ENCODE results near the gene CCDC148. TPM values are rescaled to one million over a fixed set of nuclear protein-coding genes. Genes with fewer than 3 reads are reported as not detected.
"Not testable (repeated sequence)": the region's sequence is repeated elsewhere in the genome, so short reads cannot be mapped to it uniquely, and the experiment has no call there.

The CCDC148 gene
- total RNA-seq, 3 donors from 2014 or later = 0.14 TPM; not detected in 2

DNA sequence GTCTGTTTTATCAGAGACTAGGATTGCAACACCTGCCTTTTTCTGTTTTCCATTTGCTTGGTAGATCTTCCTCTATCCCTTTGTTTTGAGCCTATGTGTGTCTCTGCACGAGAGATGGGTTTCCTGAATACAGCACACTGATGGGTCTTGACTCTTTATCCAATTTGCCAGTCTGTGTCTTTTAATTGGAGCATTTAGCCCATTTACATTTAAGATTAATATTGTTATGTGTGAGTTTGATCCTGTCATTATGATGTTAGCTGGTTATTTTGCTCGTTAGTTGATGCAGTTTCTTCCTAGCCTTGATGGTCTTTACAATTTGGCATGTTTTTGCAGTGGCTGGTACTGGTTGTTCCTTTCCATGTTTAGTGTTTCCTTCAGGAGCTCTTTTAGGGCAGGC lies 124.8 kb downstream of the CCDC148 start:
- ATAC-seq; H3K4me1 Mint-ChIP-seq (ENCODE audit: low read depth); H3K27me3 Mint-ChIP-seq (ENCODE audit: low read depth); DNase-seq; H3K36me3 Mint-ChIP-seq (ENCODE audit: insufficient read depth); H3K4me3 Mint-ChIP-seq: not testable (repeated sequence)
- peaks cover 13% of the 10 kb centered on the region for H3K9me3 Mint-ChIP-seq

DNA sequence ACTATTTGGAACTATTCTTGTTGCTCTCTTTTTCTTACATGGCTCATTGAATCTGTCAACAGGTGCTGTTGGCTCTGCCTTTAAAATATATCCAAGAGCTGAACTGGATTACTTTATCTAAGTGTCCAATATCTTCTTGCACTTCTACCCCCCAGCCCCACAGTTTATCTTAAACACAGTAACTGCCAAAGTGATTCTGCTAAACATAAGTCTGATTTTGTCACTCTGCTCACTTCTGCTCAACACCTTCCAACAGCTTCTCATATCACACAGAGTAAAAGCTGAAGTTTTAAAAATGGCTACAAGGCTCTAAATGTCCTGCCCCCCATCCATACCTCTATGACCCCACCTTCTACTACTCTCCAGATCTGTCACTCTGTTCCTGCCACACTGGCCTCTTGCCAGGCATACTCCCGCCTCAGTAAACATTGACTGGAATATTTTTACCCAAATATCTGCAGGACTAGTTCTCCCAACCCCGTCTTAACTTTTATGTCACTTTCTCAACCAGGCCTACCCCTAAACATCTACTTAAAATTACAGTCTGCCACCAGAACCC lies 130.7 kb downstream of the CCDC148 start:
- Mint-ChIP-seq H3K36me3 (ENCODE audit: insufficient read depth) (no peaks in the 10 kb centered on the region), H3K27me3 (ENCODE audit: low read depth) (no peaks in the 10 kb centered on the region), H3K4me3 (no peak overlapping the region), H3K9me3 (peaks cover 10% of the 10 kb centered on the region), H3K4me1 (ENCODE audit: low read depth) (no peaks in the 10 kb centered on the region)
- ATAC-seq (no peak), DNase-seq (no peak)

DNA sequence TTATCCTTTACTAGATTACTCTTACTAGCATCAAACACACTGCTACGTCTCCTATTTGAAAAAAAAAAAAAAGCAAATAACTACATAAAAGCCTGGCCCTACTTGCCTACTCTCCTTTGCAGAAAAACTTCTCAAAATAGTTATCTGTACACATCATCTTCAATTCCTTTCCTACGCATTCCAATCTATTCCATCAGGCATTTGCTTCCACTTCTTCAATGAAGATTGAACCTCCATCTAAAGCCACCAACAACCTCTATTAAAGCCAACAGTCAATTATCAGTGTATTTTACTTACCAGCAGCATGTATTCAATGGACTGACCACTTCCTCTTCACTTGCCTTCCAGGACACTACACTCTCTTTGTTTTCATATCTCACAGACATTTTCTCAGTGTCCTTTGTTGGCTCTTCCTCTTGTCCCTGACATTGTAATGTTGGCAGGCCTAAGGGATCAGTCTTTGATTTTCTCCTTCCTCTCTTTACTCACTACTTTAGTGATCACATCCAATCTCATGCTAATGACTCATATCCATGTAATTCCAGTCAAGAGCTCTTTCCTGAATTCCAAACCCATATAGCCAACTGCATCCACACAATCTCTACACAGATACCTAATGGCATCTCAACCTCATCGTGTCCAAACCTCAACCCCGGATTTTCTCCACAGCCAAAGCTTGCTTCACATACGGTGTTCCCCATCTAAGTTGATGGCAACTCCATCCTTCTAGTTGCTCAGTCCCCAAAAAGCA lies 131.3 kb downstream of the CCDC148 start:
- Mint-ChIP-seq H3K27me3 (ENCODE audit: low read depth) (no peaks in the 10 kb centered on the region), H3K4me3 (no peak overlapping the region), H3K36me3 (ENCODE audit: insufficient read depth) (no peaks in the 10 kb centered on the region), H3K9me3 (peaks cover 4% of the 10 kb centered on the region), H3K4me1 (ENCODE audit: low read depth) (no peaks in the 10 kb centered on the region)
- no peak for ATAC-seq
- DNase-seq = no peak

DNA sequence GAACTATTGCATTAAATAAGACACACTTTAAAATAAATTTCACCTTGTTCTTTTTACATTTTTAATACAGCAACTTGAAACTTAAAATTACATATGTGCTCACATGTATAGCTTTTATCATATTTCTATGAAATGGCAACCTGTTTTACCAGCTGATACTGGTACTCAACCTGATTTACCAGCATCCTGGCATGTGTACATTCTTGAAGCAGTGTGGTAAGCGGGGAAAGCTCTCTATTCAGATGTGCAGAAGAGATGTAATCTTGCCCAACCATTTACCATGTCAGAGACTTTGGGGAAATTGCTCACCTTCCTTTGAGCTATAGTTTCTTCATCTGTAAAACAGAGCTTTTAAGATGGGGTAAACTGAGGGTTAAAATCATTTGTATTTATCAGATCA lies 133.2 kb downstream of the CCDC148 start:
- H3K4me1 Mint-ChIP-seq (ENCODE audit: low read depth) = no peaks in the 10 kb centered on the region
- DNase-seq (no peak), ATAC-seq (no peak)
- H3K27me3 Mint-ChIP-seq (ENCODE audit: low read depth) = no peaks in the 10 kb centered on the region
- peaks cover 4% of the 10 kb centered on the region for H3K9me3 Mint-ChIP-seq
- H3K4me3 Mint-ChIP-seq = no peak overlapping the region
- no peaks in the 10 kb centered on the region for H3K36me3 Mint-ChIP-seq (ENCODE audit: insufficient read depth)

DNA sequence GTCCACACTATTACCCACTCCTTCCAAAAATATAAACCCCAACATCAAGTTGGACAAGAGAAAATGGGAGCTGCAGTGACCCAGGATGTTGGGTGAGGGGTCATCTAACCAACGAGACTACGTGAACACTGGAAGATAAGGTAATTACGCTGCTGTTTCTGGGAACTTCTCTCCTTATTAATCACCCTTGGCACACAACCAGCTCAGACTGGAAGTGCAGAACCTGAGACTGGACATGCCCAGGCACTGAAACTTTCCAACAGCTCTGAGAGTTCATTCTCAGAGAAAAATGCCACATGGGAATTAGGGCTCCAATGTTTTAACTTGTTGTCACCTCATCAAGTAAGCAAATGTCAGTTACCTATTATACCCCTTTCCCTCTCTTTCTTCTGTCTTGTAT lies 135.3 kb downstream of the CCDC148 start:
- no peaks in the 10 kb centered on the region for H3K36me3 Mint-ChIP-seq (ENCODE audit: insufficient read depth)
- DNase-seq (no peak), ATAC-seq (no peak)
- H3K4me1 Mint-ChIP-seq (ENCODE audit: low read depth) = no peaks in the 10 kb centered on the region
- H3K27me3 Mint-ChIP-seq (ENCODE audit: low read depth) = no peaks in the 10 kb centered on the region
- no peak overlapping the region for H3K4me3 Mint-ChIP-seq
- no peaks in the 10 kb centered on the region for H3K9me3 Mint-ChIP-seq

DNA sequence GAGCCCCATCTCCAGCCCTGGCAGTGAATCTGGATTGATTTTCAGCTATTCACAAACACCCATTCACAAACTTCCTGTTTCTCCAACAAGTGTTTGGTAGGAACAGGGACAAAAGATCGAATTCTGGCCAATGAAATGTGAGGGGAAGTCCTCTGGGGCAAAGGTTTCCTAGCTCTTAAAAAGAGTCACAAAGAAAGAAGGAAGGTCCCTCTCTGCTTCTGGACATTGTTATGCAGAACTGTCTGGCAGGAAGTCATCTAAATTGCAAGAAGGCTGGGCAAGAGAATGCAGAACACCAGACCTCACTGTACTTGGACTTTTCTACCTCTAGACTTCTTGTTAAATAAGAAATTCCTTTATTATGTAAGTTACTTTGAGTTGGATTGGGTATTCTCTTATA lies 137.3 kb downstream of the CCDC148 start:
- DNase-seq = no peak
- Mint-ChIP-seq H3K36me3 (ENCODE audit: insufficient read depth) (no peaks in the 10 kb centered on the region), H3K4me1 (ENCODE audit: low read depth) (peaks cover 3% of the 10 kb centered on the region), H3K4me3 (no peak overlapping the region), H3K27me3 (ENCODE audit: low read depth) (no peaks in the 10 kb centered on the region), H3K9me3 (no peaks in the 10 kb centered on the region)
- no peak for ATAC-seq

DNA sequence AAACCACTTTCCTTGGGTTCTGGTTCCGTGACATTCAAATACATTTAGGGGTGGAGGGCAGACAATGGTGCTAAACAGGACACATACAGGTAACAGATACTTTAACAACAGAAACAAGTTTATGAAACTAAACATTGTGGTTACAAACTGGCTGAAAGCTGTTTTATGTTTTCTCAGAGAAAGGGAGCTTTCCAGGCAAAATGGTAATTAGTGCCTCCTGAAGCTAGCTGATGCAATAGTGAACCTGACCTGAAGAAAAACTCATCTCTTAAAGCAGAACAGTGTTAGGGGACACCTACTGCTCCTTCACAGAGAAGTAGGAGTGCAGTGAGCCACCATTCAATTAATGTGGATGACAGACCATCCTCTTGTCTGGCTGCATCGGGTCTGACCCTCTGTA lies 138.9 kb downstream of the CCDC148 start:
- H3K36me3 Mint-ChIP-seq (ENCODE audit: insufficient read depth) = no peaks in the 10 kb centered on the region
- no peaks in the 10 kb centered on the region for H3K9me3 Mint-ChIP-seq
- no peak overlapping the region for H3K4me3 Mint-ChIP-seq
- no peak for ATAC-seq
- H3K27me3 Mint-ChIP-seq (ENCODE audit: low read depth) = peaks cover 2% of the 10 kb centered on the region
- H3K4me1 Mint-ChIP-seq (ENCODE audit: low read depth) = peaks cover 3% of the 10 kb centered on the region
- DNase-seq = no peak

DNA sequence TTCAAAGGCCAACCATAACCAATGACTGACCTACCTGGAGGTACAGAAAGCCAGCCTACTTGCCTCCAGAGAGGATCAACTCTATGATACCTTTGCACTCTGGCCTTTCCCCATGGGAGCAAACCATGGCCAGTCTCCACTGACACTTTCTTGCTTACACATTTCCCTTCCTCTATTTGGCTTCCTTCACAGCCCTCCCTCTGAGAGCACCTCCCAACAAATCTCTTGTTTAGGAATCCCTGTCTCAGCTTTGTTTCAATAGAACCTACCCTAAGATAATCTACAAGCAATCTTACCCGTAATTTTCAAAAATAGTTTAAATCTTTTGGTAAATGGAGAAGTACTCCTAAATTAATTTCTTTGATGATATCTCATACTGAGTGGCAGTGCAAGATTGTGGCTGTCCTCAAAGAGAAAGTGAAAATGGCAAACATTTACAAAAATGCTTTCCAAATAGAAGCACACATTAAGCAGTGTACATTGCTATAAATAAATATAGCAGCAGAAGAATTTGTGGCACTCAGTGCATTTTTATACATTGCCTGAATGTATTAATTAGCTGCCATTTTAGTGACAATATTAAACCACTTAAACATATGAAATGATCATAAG lies 140.6 kb downstream of the CCDC148 start:
- Mint-ChIP-seq H3K4me3 (no peak overlapping the region), H3K27me3 (ENCODE audit: low read depth) (peaks cover 2% of the 10 kb centered on the region), H3K36me3 (ENCODE audit: insufficient read depth) (no peaks in the 10 kb centered on the region), H3K4me1 (ENCODE audit: low read depth) (peaks cover 3% of the 10 kb centered on the region), H3K9me3 (no peaks in the 10 kb centered on the region)
- no peak for ATAC-seq
- no peak for DNase-seq

DNA sequence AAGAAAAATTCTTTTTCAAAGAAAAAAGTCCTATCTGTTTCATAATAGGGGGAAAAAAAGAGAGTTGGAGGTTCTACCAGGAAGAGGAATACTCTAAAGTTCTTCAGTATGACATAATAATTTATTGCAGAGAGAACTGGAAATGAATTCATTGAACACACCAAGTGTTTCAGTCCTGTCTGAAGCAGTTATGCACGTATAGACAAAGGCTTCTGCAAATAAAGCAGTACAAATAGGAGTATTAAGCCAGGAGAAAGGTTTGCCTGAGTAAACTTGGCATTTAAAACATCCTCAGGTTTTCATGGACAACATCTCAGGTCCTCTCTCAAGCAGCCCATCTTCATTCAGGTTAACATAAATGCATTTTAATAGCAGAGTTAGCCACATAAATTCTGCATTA lies 141.6 kb downstream of the CCDC148 start:
- Mint-ChIP-seq H3K36me3 (ENCODE audit: insufficient read depth) (no peaks in the 10 kb centered on the region), H3K4me3 (no peak overlapping the region), H3K27me3 (ENCODE audit: low read depth) (peaks cover 2% of the 10 kb centered on the region), H3K4me1 (ENCODE audit: low read depth) (peaks cover 3% of the 10 kb centered on the region), H3K9me3 (no peaks in the 10 kb centered on the region)
- ATAC-seq (no peak), DNase-seq (no peak)

DNA sequence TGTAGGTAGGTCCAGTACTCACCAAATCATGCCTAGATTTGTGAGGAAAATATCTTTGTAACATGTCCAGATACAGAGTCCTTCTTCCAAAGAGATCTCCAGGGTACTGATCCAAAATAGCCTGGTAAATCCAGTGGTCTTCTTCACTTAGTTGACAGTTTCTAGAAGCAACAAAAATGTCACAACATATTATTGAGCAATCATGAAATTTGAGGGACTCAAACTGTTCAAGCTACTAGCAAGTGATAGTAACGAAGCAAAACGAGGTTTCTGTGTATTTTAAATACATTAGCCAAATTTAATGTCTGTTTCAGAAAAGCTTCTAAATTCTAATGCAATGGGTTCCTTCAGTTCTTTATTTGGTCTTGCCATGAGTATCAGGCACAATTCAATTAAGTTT lies 142.8 kb downstream of the CCDC148 start:
- Mint-ChIP-seq H3K27me3 (ENCODE audit: low read depth) (peaks cover 2% of the 10 kb centered on the region), H3K4me1 (ENCODE audit: low read depth) (peaks cover 3% of the 10 kb centered on the region), H3K36me3 (ENCODE audit: insufficient read depth) (no peaks in the 10 kb centered on the region), H3K4me3 (no peak overlapping the region), H3K9me3 (no peaks in the 10 kb centered on the region)
- DNase-seq (no peak), ATAC-seq (no peak)

DNA sequence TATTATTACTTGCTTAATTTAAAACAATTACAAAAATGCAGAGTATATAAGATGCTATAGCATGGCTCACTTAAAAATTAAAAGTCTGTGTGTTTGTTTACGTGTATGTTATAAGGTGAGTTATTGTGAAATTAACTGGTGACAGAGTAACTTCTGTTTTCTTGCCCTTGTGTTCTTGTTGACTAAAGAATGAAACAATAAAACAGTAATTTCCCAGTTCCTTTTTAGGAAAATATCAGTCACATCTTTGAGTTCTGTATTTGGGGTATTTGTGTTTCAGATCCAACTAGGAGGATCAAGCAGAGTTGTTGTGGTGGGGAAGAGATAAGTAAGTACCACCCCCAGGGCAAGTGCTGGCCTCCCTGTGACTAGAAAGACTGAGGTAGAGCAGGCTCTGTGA lies 143.6 kb downstream of the CCDC148 start:
- H3K4me1 Mint-ChIP-seq (ENCODE audit: low read depth) = peaks cover 3% of the 10 kb centered on the region
- no peaks in the 10 kb centered on the region for H3K36me3 Mint-ChIP-seq (ENCODE audit: insufficient read depth)
- no peak overlapping the region for H3K4me3 Mint-ChIP-seq
- DNase-seq (no peak), ATAC-seq (no peak)
- H3K27me3 Mint-ChIP-seq (ENCODE audit: low read depth) = peaks cover 2% of the 10 kb centered on the region
- H3K9me3 Mint-ChIP-seq = no peaks in the 10 kb centered on the region

DNA sequence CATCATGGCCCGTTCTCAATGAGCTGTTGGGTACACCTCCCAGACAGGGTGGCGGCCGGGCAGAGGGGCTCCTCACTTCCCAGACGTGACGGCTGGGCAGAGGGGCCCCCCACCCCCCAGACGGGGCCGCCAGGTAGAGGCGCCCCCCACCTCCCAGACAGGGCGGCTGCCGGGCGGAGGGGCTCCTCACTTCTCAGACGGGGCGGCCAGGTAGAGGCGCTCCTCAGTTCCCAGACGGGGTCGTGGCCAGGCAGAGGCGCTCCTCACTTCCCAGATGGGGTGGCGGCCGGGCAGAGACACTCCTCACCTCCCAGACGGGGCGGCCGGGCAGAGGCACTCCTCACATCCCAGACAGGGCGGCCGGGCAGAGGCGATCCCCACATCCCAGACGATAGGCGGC lies 146.1 kb downstream of the CCDC148 start:
- DNase-seq; H3K36me3 Mint-ChIP-seq (ENCODE audit: insufficient read depth); ATAC-seq; H3K4me3 Mint-ChIP-seq; H3K9me3 Mint-ChIP-seq; H3K27me3 Mint-ChIP-seq (ENCODE audit: low read depth); H3K4me1 Mint-ChIP-seq (ENCODE audit: low read depth): not testable (repeated sequence)

DNA sequence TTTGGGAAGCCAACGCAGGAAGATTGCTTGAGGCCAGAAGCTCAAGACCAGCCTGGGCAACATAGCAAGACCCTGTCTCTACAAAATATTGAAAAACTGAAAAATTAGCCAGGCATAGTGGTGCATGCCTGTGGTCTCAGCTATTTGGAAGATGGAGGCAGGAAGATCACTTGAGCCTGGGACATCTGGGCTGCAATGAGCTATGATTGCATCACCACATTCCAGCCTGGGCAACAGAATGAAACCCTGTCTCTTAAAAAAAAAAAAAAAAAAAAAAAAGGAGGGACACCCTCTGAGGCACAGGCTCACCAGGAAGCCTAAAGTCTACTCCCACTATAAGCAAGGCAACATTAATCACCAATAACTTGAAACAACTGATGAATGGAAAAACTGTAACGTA lies 151.1 kb downstream of the CCDC148 start:
- no peaks in the 10 kb centered on the region for H3K4me1 Mint-ChIP-seq (ENCODE audit: low read depth)
- ATAC-seq (no peak), DNase-seq (no peak)
- peaks cover 3% of the 10 kb centered on the region for H3K9me3 Mint-ChIP-seq
- no peaks in the 10 kb centered on the region for H3K27me3 Mint-ChIP-seq (ENCODE audit: low read depth)
- no peaks in the 10 kb centered on the region for H3K36me3 Mint-ChIP-seq (ENCODE audit: insufficient read depth)
- no peak overlapping the region for H3K4me3 Mint-ChIP-seq

DNA sequence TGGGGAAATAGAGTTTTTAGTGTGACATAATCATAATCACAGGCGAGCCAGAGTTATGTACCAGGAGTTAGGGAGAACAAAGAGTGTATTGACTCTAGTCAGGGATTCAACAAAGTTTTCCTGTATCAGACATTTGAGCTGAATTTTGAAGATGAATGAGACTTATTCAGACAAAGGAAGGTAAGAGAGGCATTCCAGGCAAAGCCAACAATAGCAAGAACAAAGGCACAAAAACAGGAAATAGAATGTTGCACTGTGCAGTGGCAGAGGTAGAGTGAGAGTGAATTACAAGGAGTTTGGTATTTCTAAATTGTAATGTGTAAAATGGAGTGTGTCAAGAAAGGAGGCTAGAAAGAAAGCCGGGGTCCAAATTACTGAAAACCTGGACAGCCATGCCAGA lies 156.2 kb downstream of the CCDC148 start:
- no peaks in the 10 kb centered on the region for H3K4me1 Mint-ChIP-seq (ENCODE audit: low read depth)
- ATAC-seq (no peak), DNase-seq (no peak)
- H3K27me3 Mint-ChIP-seq (ENCODE audit: low read depth) = no peaks in the 10 kb centered on the region
- no peaks in the 10 kb centered on the region for H3K36me3 Mint-ChIP-seq (ENCODE audit: insufficient read depth)
- H3K9me3 Mint-ChIP-seq = peaks cover 6% of the 10 kb centered on the region
- no peak overlapping the region for H3K4me3 Mint-ChIP-seq

DNA sequence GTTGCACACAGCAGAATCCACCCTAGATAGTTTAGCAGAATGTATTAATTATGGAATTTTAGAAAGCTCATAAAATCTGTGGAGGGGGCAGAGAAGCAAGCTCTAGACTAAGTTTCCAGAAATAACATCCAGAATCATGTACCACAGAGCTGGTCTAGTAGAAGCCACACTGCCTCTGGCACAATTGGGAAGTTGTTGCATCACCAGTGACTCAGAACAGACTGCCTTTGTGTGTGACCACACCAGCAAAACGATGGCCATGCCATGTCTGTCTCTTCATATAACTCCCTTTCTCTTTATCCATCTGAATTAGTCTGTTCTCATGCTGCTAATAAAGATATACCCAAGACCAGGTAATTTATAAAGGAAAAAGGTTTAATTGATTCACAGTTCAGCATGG lies 158.9 kb downstream of the CCDC148 start:
- Mint-ChIP-seq H3K36me3 (ENCODE audit: insufficient read depth) (no peaks in the 10 kb centered on the region), H3K27me3 (ENCODE audit: low read depth) (no peaks in the 10 kb centered on the region), H3K4me1 (ENCODE audit: low read depth) (no peaks in the 10 kb centered on the region), H3K4me3 (no peak overlapping the region), H3K9me3 (peaks cover 6% of the 10 kb centered on the region)
- no peak for DNase-seq
- no peak for ATAC-seq

All from activated T-cell treated with anti-CD3 and anti-CD28 coated beads, Interleukin-2, amount 50 U/mL, for 4 hours (primary cell).